ENCODE measurements around the gene SUGCT.
"Not testable (repeated sequence)": the region's sequence is repeated elsewhere in the genome, so short reads cannot be mapped to it uniquely, and the experiment has no call there.

The SUGCT gene

DNA sequence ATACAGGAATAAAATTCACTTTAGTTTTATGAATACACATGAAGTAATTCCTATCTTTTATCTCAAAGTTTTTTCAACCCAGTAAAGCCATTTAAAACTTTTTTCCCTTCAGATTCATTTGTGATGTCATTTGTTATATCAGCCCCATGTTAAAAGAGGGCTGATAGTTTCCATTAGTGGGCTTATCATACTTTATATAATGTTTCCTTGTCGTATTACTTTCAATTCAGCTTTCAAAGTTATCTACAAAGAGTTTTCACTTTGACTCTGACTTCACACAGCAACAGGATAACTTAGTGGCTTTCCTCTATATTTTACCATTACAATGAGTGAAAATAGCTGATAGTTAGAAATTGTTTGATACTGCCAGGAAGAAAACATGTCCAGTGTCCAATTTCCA lies 484.8 kb downstream of the SUGCT start:
- DNase-seq (ENCODE audit: low read depth): no peak

- DNase-seq (ENCODE audit: low read depth): no peak
Measured at GRCh38 chr7:40621592-40621998, 486.8 kb downstream of the SUGCT start.

- no peak for DNase-seq (ENCODE audit: low read depth)
Measured at GRCh38 chr7:40622941-40623501, 488.2 kb downstream of the SUGCT start.

GRCh38 chr7:40623863-40624262 lies 489.1 kb downstream of the SUGCT start:
- no peak for DNase-seq (ENCODE audit: low read depth)

DNA sequence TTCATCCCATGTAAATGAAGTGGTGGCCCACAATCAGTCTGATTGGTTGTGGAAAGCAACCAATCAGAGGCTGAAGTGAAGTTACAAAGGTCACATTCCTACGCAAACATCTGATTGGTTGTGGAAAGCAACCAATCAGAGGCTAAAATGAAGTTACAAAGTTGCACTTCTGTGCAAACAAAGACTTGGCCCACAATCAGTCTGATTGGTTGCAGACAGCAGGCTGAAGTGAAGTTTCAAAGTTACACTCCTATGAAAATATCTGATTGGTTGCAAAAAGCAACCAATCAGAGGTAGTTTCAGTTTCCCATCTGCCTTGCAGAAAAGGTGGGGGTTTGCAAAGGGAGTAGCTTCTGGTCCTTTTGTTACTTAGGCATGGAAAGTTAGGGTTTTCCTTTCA lies 492.6 kb downstream of the SUGCT start:
- DNase-seq (ENCODE audit: low read depth): not testable (repeated sequence)

GRCh38 chr7:40629891-40630290 lies 495.1 kb downstream of the SUGCT start:
- no peak for DNase-seq (ENCODE audit: low read depth)

DNA sequence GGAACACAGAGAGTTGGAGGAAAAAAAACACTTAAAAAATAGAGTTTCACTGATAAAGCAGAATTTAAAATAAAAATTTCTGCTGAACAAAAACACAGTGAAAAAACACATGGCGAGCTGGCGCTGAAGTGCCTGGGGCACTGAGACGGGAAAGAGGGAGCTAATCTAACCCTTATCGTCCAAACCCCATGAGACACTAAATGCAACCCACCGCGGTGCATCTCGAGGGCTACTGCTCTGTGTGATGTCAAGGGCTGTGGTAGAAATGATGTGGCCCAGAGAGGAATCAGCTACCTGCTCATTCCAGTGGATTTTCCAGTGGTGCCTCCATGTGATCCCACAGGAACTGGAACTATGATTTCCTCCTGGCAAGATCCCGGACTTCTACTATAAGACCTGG lies 499.3 kb downstream of the SUGCT start:
- DNase-seq (ENCODE audit: low read depth): no peak

GRCh38 chr7:40638545-40639320 lies 503.9 kb downstream of the SUGCT start:
- DNase-seq (ENCODE audit: low read depth): no peak

GRCh38 chr7:40640566-40640965 lies 505.8 kb downstream of the SUGCT start:
- no peak for DNase-seq (ENCODE audit: low read depth)

GRCh38 chr7:40641701-40642100 lies 506.9 kb downstream of the SUGCT start:
- DNase-seq (ENCODE audit: low read depth): no peak

- no peak for DNase-seq (ENCODE audit: low read depth)
Measured at GRCh38 chr7:40643664-40644063, 508.9 kb downstream of the SUGCT start.

- peak; percentile 24 for DNase-seq (ENCODE audit: low read depth)
Measured at GRCh38 chr7:40644454-40645188, 509.8 kb downstream of the SUGCT start.

DNA sequence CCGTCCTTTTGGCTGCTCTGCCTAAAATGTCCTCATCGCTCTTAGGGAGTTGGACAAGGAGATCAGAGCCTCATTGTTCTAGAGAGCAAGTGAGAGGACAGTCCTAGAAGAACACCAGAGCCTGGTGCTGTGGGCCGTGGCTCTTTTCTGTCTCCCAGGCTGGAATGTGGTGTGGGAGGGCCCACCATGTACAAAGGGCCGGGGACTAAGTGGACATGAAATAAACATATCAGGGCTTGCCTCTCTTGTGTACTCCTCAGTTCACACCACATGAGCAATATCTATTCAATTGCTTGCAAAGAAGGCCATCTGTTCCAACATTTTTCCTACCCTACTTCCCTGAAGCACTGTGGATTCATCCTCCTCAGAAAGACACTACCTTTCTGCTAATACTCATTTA lies 510.4 kb downstream of the SUGCT start:
- DNase-seq (ENCODE audit: low read depth): no peak

DNA sequence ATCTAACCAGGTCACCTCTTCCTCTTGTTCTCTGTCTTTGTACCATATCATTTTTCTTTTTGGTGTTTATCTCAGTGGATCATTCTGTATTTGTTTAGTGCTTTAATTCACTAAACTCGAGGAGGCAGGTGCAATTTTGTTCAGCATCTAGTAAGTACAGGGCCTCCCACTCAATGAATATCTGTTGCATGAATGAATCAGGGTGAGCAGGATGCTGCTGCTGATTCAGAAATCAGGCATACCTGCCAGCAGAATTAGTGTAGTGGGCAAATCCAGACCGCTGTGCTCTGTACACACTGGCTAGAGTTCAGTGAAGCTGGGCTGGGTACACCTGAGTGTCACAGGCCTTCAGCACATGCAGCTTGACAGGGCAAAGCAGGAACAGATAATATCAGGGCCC lies 511.9 kb downstream of the SUGCT start:
- DNase-seq (ENCODE audit: low read depth): no peak

DNA sequence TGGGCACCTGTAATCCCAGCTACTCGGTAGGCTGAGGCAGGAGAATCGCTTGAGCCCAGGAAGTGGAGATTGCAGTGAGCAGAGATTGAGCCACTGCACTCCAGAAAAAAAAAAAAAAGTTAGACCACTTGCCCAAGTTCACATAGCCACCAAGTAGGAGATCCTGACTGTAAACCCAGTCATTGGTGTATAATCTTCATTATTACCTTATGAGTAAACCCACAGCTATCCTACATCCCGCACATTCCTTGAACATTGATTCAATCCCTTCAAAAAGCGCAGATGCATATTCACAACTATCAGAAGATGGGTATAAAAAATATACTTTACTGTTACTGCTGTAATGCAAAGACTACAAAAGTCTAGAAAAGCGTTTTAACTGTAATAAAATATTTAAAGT lies 512.9 kb downstream of the SUGCT start:
- DNase-seq (ENCODE audit: low read depth): peak; percentile 32

GRCh38 chr7:40649247-40649646 lies 514.4 kb downstream of the SUGCT start:
- DNase-seq (ENCODE audit: low read depth): no peak

DNA sequence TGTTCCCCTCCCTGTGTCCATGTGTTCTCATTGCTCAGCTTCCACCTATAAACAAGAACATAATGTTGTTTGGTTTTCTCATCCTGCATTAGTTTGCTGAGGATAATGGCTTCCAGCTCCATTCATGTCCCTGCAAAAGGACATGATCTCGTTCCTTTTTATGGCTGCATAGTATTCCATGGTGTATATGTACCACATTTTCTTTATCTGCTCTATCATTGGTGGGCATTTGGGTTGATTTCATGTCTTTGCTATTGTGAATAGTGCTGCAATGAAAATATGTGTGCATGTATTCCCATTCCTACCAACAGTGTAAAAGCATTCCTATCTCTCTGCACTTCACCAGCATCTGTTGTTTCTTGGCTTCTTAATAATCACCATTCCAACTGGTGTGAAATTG lies 516.1 kb downstream of the SUGCT start:
- DNase-seq (ENCODE audit: low read depth): not testable (repeated sequence)

DNA sequence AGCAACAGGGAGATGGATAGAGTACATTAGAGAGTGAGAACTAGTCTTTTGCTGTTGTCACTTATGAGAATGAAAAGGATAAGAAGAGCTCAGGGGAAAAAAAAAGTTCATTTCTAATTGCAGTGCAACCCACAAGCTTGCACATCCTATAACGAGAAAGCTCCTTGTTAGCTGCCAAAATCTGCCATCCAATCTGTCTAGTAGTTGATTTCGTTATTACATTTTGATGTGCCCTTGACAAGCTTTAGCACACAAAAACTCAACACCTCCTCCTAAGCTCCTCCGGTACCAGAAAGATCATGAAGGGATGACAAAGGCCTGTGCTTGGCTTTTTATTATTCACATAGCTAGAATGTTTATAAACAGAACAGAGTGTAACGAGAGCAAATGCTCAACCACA lies 519.4 kb downstream of the SUGCT start:
- no peak for DNase-seq (ENCODE audit: low read depth)

GRCh38 chr7:40655426-40655825 lies 520.6 kb downstream of the SUGCT start:
- no peak for DNase-seq (ENCODE audit: low read depth)

DNA sequence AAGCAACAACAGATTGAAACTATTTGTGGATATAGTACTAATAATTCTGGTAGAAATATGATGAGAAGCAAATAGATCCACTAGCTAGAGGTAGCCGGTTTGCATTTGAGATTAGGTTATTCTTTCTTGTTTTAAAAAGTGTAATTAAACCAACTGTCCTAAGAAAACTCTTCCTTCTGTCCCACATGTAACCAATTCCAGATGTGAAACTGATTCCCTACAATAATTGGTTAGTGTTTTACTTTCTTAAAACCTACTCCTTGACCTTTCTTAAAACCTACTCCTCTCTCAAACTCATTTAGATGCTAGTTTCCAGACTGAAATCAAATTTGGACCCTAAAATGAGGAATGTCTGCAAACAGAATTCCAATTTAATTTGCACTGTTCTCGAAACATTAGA lies 521.5 kb downstream of the SUGCT start:
- DNase-seq (ENCODE audit: low read depth): no peak

DNA sequence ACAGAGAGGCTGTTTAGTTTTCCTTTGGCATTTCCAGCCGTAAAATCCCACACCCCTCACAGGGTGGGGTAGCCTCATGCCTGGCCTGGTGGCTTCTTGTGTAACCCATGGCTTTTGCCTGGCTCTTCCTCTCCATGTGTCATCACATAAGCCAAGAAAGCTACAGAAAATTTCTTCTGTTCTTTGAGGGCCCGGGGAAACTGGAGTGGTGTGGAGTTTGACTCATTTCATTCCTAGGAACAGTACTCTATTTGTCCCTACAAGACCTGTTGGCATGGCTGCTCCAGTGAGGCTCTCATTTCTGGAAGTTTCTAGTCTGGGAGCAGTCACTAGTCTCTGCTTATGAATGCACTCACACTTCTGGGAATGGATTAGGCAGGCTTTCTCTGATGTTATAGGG lies 523.9 kb downstream of the SUGCT start:
- peak; percentile 3 for DNase-seq (ENCODE audit: low read depth)

- DNase-seq (ENCODE audit: low read depth): no peak
Measured at GRCh38 chr7:40659231-40659630, 524.4 kb downstream of the SUGCT start.

- DNase-seq (ENCODE audit: low read depth): peak; percentile 24
Measured at GRCh38 chr7:40673285-40673684, 538.5 kb downstream of the SUGCT start.

Measured in amniotic epithelial cell (primary cell).